Measurements from ENCODE around the gene TM4SF18. TPM values are rescaled to one million over a fixed set of nuclear protein-coding genes. Genes with fewer than 3 reads are reported as not detected.

The TM4SF18 gene
- total RNA-seq, 1 donor from 2014 or later: 6.5 TPM

DNA sequence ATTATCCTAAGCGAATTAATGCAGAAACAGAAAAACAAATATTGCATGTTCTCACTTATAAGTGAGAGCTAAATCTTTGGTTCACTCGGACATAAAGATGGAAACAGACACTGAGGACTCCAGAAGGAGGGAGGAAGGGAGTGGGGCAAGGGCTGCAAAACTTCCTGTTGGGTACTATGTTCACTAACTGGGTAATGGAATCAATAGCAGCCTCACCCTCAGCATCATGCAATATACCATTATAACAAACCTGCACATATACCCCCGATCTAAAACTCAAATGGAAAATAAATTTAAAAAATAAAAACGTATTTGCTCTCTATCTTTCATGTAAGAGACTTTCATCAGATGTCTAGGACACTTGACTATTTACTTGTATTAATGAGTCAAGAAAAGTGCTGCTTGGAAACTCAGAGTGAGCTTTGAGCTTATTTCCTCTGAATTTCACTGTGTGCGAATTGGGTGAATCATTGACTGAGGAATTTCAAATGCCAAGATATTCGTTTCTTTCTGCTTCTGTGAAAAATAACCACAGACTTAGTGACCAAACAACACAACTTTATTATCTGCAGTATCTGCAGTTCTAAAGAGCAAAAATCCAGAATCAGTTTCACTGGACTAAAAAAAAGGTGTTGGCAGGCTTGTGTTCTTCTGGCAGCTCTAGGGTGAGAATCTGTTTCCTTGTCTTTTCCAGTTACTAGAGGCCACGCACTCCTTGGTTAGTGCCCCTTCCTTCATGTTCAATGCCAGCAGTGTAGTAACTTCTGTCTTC lies 18.4 kb downstream of the TM4SF18 start:
- intact Hi-C loops (cut with DNase I): no loop called here
- ATAC-seq: peak in 1 of 2 donors; percentile 52

DNA sequence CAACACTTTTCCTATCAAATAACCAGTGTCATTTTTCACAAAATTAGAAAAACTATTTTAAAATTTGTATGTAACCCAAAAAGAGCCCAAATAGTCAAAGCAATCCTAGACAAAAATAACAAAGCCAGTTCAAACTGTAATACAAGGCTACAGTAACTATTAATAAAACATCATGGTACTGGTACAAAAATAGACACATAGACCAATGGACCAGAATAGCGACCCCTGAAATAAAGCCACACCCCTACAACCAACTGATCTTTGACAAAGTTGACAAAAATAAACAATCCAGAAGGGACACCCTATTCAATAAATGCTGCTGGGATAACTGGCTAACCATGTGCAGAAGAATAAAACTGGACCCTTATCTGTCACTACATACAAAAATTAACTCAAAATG lies 19.9 kb downstream of the TM4SF18 start:
- intact Hi-C loops (cut with DNase I): no loop called here
- DNase-seq: no peak

More for the DNA sequence above, 18.4 kb downstream of the TM4SF18 start:
- Histone ChIP-seq H3K9me3 (no peaks in the 10 kb centered on the region), H3K36me3 (no peaks in the 10 kb centered on the region), H3K27me3 (ENCODE audit: low read depth) (no peaks in the 10 kb centered on the region), H3K27ac (no peak overlapping the region), H3K4me1 (no peaks in the 10 kb centered on the region), H3K4me3 (no peak overlapping the region)
- DNase-seq: no peak
- TF ChIP-seq, protein P1, sequence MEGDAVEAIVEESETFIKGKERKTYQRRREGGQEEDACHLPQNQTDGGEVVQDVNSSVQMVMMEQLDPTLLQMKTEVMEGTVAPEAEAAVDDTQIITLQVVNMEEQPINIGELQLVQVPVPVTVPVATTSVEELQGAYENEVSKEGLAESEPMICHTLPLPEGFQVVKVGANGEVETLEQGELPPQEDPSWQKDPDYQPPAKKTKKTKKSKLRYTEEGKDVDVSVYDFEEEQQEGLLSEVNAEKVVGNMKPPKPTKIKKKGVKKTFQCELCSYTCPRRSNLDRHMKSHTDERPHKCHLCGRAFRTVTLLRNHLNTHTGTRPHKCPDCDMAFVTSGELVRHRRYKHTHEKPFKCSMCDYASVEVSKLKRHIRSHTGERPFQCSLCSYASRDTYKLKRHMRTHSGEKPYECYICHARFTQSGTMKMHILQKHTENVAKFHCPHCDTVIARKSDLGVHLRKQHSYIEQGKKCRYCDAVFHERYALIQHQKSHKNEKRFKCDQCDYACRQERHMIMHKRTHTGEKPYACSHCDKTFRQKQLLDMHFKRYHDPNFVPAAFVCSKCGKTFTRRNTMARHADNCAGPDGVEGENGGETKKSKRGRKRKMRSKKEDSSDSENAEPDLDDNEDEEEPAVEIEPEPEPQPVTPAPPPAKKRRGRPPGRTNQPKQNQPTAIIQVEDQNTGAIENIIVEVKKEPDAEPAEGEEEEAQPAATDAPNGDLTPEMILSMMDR (IDR thresholded peaks at IDR 0.05): no peak

DNA sequence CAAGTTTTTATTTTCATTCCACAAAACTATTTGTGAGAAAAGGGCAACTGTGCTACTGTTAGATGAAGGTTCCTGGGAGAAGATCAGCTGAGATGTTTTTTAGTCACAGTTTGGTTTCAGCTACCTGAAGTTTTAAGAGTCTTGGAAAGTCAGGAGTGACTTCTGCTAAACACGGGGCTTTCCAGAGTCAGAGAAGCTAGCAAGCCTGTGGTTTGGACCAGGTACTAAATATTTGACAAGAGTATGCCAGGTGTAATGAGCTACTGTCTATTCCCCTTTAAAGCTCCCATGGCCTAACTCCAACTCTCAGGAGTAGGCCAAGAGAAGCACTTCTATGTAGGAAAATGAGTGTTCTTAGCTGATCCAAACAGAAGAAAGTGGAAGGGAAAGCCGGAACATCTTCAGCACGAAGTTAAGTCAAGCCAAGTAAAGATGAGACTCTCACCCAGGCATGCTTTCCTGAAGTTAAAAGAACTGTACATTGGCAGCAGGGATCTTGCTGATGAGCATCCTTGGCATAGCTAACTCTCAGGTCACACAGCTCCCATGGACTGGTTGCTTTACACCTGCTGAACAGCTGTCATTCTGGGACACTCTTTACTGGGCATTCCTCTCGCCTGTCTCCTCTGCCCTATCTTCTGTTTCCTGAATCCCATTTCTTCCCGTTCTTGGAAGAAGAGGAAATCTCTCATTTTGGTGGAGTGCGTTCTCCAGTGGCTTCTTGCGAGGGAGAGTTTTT lies 22.5 kb downstream of the TM4SF18 start:
- ATAC-seq: no peak
- Histone ChIP-seq H3K4me1 (no peaks in the 10 kb centered on the region), H3K4me3 (no peak overlapping the region), H3K36me3 (no peaks in the 10 kb centered on the region), H3K9me3 (no peaks in the 10 kb centered on the region), H3K27ac (no peak overlapping the region), H3K27me3 (ENCODE audit: low read depth) (no peaks in the 10 kb centered on the region)
- TF ChIP-seq, protein P1 (IDR thresholded peaks at IDR 0.05): no peak
- intact Hi-C loops (cut with DNase I): no loop called here
- DNase-seq: no peak

More for the DNA sequence above, 19.9 kb downstream of the TM4SF18 start:
- no peaks in the 10 kb centered on the region for H3K36me3 ChIP-seq
- ATAC-seq: no peak
- TF ChIP-seq, protein P1 (IDR thresholded peaks at IDR 0.05): no peak
- H3K27me3 ChIP-seq (ENCODE audit: low read depth): no peaks in the 10 kb centered on the region
- H3K4me3 ChIP-seq: no peak overlapping the region
- no peaks in the 10 kb centered on the region for H3K4me1 ChIP-seq
- no peaks in the 10 kb centered on the region for H3K9me3 ChIP-seq
- H3K27ac ChIP-seq: no peak overlapping the region

DNA sequence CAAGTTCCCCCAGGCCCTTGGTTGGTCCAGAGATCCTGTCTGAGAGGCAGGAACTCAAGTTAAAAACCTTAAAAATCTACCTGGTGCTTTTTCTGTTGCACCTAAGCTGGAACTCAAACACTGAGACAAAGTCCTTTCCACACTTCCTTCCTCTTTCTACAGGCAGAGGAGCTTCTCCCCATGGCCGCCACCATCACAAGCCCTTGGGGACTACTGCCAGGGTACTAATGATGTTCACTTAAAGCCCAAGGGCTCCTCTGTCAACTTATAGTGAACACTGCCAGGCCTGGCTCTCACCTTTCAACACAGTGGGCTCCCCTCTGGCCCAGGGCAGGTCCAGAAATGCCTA lies 26.0 kb downstream of the TM4SF18 start:
- no peaks in the 10 kb centered on the region for H3K27me3 ChIP-seq (ENCODE audit: low read depth)
- TF ChIP-seq, protein P1 (IDR thresholded peaks at IDR 0.05): no peak
- no peak overlapping the region for H3K4me3 ChIP-seq
- no peaks in the 10 kb centered on the region for H3K4me1 ChIP-seq
- DNase-seq (no peak), ATAC-seq (no peak)
- no peaks in the 10 kb centered on the region for H3K9me3 ChIP-seq
- intact Hi-C loops (cut with DNase I): no loop called here
- no peak overlapping the region for H3K27ac ChIP-seq
- H3K36me3 ChIP-seq: no peaks in the 10 kb centered on the region

DNA sequence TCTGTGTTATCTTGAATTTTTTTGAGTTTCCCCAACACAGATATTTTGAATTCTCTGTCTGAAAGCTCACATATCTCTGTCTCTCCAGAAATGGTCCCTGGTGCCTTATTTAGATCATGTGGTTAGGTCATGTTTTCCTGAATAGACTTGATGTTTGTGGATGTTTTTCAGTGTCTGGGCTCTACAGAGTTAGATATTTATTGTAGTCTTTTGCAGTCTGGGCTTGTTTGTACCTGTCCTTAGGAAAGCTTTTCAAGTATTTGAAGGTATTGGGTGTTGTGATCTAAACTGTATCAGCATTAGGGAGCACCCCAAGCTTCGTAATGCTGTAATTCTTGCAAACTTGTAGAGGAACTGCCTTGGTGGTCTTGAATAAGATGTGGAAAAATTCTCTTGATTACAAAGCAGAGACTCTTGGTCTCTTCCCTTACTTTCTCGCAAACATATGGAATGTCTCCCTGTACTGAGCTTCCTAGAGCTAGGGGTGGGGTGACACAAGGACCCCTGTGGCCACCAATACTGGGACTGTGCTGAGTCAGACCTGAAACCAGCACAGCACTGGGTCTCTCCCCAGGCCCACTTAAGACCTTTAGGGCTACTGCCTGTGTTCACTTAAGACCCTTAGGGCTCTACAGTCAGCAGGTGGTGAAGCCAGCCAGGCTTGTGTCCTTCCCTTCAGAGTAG lies 26.5 kb downstream of the TM4SF18 start:
- no peak overlapping the region for H3K4me3 ChIP-seq
- H3K36me3 ChIP-seq: no peaks in the 10 kb centered on the region
- no peaks in the 10 kb centered on the region for H3K4me1 ChIP-seq
- TF ChIP-seq, protein P1 (IDR thresholded peaks at IDR 0.05): no peak
- ATAC-seq (no peak), DNase-seq (no peak)
- H3K27me3 ChIP-seq (ENCODE audit: low read depth): no peaks in the 10 kb centered on the region
- H3K27ac ChIP-seq: no peak overlapping the region
- no peaks in the 10 kb centered on the region for H3K9me3 ChIP-seq
- intact Hi-C loops (cut with DNase I): no loop called here
